MM.1S (cell line): ENCODE data around the gene FBXW7.

Source experiments
- CTCF ChIP-seq: fragments of 300-600 bp; sonication (generic); IDR thresholded peaks from 2 replicates; pipeline ENCODE4 v1.5.1; 2016; ENCODE audit warnings: antibody characterized with exemption, low read length, mixed read lengths
- EZH2 ChIP-seq: fragments of 300-600 bp; sonication (generic); optimal IDR thresholded peaks from 2 replicates; pipeline ENCODE3; 2017; ENCODE audit warnings: low read depth, mild to moderate bottlenecking, antibody characterized with exemption, low read length, mixed read lengths
- EZH2phosphoT487 ChIP-seq: fragments of 300-600 bp; sonication (generic); IDR thresholded peaks from 2 replicates; pipeline ENCODE4 v1.6.1; 2018; ENCODE audit warnings: antibody characterized with exemption, low read length

GRCh38 chr4:152283801-152284470 is 252.0 kb downstream of the FBXW7 start:
- no peak for TF ChIP-seq EZH2phosphoT487
- TF ChIP-seq CTCF: no peak
- no peak for TF ChIP-seq EZH2
